ENCODE measurements around the gene ATXN1. TPM values are rescaled to one million over a fixed set of nuclear protein-coding genes. Genes with fewer than 3 reads are reported as not detected.
"Not testable (repeated sequence)": the region's sequence is repeated elsewhere in the genome, so short reads cannot be mapped to it uniquely, and the experiment has no call there.

The ATXN1 gene
- total RNA-seq, 1 donor from 2014 or later: 3.9 TPM

- no peaks in the 10 kb centered on the region for H3K9me3 Mint-ChIP-seq
- H3K4me1 Mint-ChIP-seq: no peaks in the 10 kb centered on the region
- no peak overlapping the region for H3K27ac Mint-ChIP-seq (ENCODE audit: unreplicated experiment)
- H3K4me3 Mint-ChIP-seq: no peak overlapping the region
- H3K27me3 Mint-ChIP-seq (ENCODE audit: low read depth): no peaks in the 10 kb centered on the region
- TF ChIP-seq CTCF (conservative IDR thresholded peaks at IDR 0.05): no peak
- DNase-seq (ENCODE audit: low read depth, low spot score): no peak
- no peaks in the 10 kb centered on the region for H3K36me3 Mint-ChIP-seq (ENCODE audit: low read depth)
Measured at GRCh38 chr6:16622193-16622592, 139.1 kb downstream of the ATXN1 start.

- H3K27ac Mint-ChIP-seq (ENCODE audit: unreplicated experiment): no peak overlapping the region
Measured at GRCh38 chr6:16621002-16621401, 140.3 kb downstream of the ATXN1 start.

GRCh38 chr6:16619777-16620176, 141.5 kb downstream of the ATXN1 start:
- no peaks in the 10 kb centered on the region for H3K27me3 Mint-ChIP-seq (ENCODE audit: low read depth)
- H3K4me3 Mint-ChIP-seq: no peak overlapping the region
- H3K36me3 Mint-ChIP-seq (ENCODE audit: low read depth): no peaks in the 10 kb centered on the region
- no peaks in the 10 kb centered on the region for H3K4me1 Mint-ChIP-seq
- TF ChIP-seq CTCF (conservative IDR thresholded peaks at IDR 0.05): no peak
- H3K27ac Mint-ChIP-seq (ENCODE audit: unreplicated experiment): no peak overlapping the region
- DNase-seq (ENCODE audit: low read depth, low spot score): no peak
- H3K9me3 Mint-ChIP-seq: no peaks in the 10 kb centered on the region

More at GRCh38 chr6:16621002-16621401, 140.3 kb downstream of the ATXN1 start:
- Mint-ChIP-seq H3K27me3 (ENCODE audit: low read depth) (no peaks in the 10 kb centered on the region), H3K9me3 (no peaks in the 10 kb centered on the region), H3K4me1 (no peaks in the 10 kb centered on the region), H3K36me3 (ENCODE audit: low read depth) (no peaks in the 10 kb centered on the region), H3K4me3 (no peak overlapping the region)
- no peak for DNase-seq (ENCODE audit: low read depth, low spot score)
- TF ChIP-seq CTCF (conservative IDR thresholded peaks at IDR 0.05): no peak

GRCh38 chr6:16618962-16619361, 142.3 kb downstream of the ATXN1 start:
- no peaks in the 10 kb centered on the region for H3K27me3 Mint-ChIP-seq (ENCODE audit: low read depth)
- H3K27ac Mint-ChIP-seq (ENCODE audit: unreplicated experiment): peak overlapping the region; percentile 8
- no peaks in the 10 kb centered on the region for H3K9me3 Mint-ChIP-seq
- H3K4me1 Mint-ChIP-seq: no peaks in the 10 kb centered on the region
- no peaks in the 10 kb centered on the region for H3K36me3 Mint-ChIP-seq (ENCODE audit: low read depth)
- no peak overlapping the region for H3K4me3 Mint-ChIP-seq
- TF ChIP-seq CTCF (conservative IDR thresholded peaks at IDR 0.05): no peak
- no peak for DNase-seq (ENCODE audit: low read depth, low spot score)

GRCh38 chr6:16615215-16615614, 146.0 kb downstream of the ATXN1 start:
- not testable (repeated sequence) for H3K9me3 Mint-ChIP-seq; H3K27ac Mint-ChIP-seq (ENCODE audit: unreplicated experiment); DNase-seq (ENCODE audit: low read depth, low spot score); H3K4me1 Mint-ChIP-seq; H3K4me3 Mint-ChIP-seq; H3K36me3 Mint-ChIP-seq (ENCODE audit: low read depth); H3K27me3 Mint-ChIP-seq (ENCODE audit: low read depth)

GRCh38 chr6:16614143-16614542, 147.1 kb downstream of the ATXN1 start:
- not testable (repeated sequence) for DNase-seq (ENCODE audit: low read depth, low spot score); H3K27ac Mint-ChIP-seq (ENCODE audit: unreplicated experiment)

GRCh38 chr6:16613504-16613903, 147.8 kb downstream of the ATXN1 start:
- not testable (repeated sequence) for H3K4me1 Mint-ChIP-seq; H3K4me3 Mint-ChIP-seq; H3K9me3 Mint-ChIP-seq; H3K36me3 Mint-ChIP-seq (ENCODE audit: low read depth); DNase-seq (ENCODE audit: low read depth, low spot score); H3K27me3 Mint-ChIP-seq (ENCODE audit: low read depth); H3K27ac Mint-ChIP-seq (ENCODE audit: unreplicated experiment)

More at GRCh38 chr6:16614143-16614542, 147.1 kb downstream of the ATXN1 start:
- not testable (repeated sequence) for H3K4me1 Mint-ChIP-seq; H3K36me3 Mint-ChIP-seq (ENCODE audit: low read depth); H3K9me3 Mint-ChIP-seq; H3K4me3 Mint-ChIP-seq; H3K27me3 Mint-ChIP-seq (ENCODE audit: low read depth)
